Esophagus squamous epithelium (tissue), 5 donors: ENCODE results near the gene ZBTB21. TPM values are rescaled to one million over a fixed set of nuclear protein-coding genes. Genes with fewer than 3 reads are reported as not detected.

Source experiments
- DNase-seq: peaks from one replicate; lab custom pipeline; 2025; lab: John Stamatoyannopoulos, UW
- H3K27ac ChIP-seq, 4 donors: fragments of 200-600 bp; sonication (generic); one replicate each; pipeline ENCODE4 v1.5.1; 2016 to 2019; ENCODE audit warnings: mild to moderate bottlenecking in 1 of 4
- H3K27me3 ChIP-seq, 4 donors: fragments of 200-600 bp; sonication (generic); 1 replicate in 3 of 4; 2 replicates in 1 of 4; pipeline versions ENCODE4 v1.5.1 to v1.6.0; 2017 to 2021; ENCODE audit warnings: antibody characterized with exemption in 1 of 4
- H3K36me3 ChIP-seq, 3 donors: fragments of 200-600 bp; sonication (generic); one replicate each; pipeline ENCODE4 v1.5.1; 2016 to 2019
- H3K4me1 ChIP-seq, 3 donors: fragments of 200-600 bp; sonication (generic); one replicate each; pipeline ENCODE4 v1.5.1; 2017 to 2019
- H3K4me3 ChIP-seq, 4 donors: fragments of 200-600 bp; sonication (generic); 1 replicate in 3 of 4; 2 replicates in 1 of 4; pipeline ENCODE4 v1.5.1; 2016 to 2019; ENCODE audit warnings: mild to moderate bottlenecking in 2 of 4, moderate library complexity in 1 of 4
- H3K9me3 ChIP-seq, 3 donors: fragments of 200-600 bp; sonication (generic); one replicate each; pipeline ENCODE4 v1.5.1; 2016 to 2019
- POLR2A ChIP-seq, 4 donors: fragments of 450-650 bp; IDR thresholded peaks; one replicate each; pipeline ENCODE4 v1.6.1; 2017; ENCODE audit warnings: antibody characterized with exemption in 4 of 4, mild to moderate bottlenecking in 4 of 4, moderate library complexity in 3 of 4
- WGBS, 2 donors: methylation state at CpG; one replicate each; pipeline ENCODE4 v1.1.5; 2018; 5-methylcytosine and 5-hydroxymethylcytosine counted together
- intact Hi-C: fragments of 100-400 bp; cut with DNase I; formaldehyde crosslinking; loops from one replicate; pipeline ENCODE4 v1.15.0; 2022
- total RNA-seq, 4 donors: library from RNA; depleted of rRNA; stranded (reverse); fragments of >200 nt; gene quantifications; one replicate each; pipeline ENCODE4 v1.1.0, GENCODE V29; 2016
- TF ChIP-seq, protein P1 (sequence below), 6 experiments: fragments of 450-650 bp in 4 of 6; fragments of 200-600 bp in 2 of 6; sonication (generic) in 2 of 6; IDR thresholded peaks; one replicate each; pipeline ENCODE4 v1.5.1; 2016 to 2019; ENCODE audit warnings: antibody characterized with exemption in 6 of 6, mild to moderate bottlenecking in 4 of 6, moderate library complexity in 4 of 6
- donor health status: DM: yes; HTN: yes; CAD: no.

ZBTB21 gene
- total RNA-seq, 4 donors from 2014 or later, result 5.9 to 10.3 (median 7.8) TPM

DNA sequence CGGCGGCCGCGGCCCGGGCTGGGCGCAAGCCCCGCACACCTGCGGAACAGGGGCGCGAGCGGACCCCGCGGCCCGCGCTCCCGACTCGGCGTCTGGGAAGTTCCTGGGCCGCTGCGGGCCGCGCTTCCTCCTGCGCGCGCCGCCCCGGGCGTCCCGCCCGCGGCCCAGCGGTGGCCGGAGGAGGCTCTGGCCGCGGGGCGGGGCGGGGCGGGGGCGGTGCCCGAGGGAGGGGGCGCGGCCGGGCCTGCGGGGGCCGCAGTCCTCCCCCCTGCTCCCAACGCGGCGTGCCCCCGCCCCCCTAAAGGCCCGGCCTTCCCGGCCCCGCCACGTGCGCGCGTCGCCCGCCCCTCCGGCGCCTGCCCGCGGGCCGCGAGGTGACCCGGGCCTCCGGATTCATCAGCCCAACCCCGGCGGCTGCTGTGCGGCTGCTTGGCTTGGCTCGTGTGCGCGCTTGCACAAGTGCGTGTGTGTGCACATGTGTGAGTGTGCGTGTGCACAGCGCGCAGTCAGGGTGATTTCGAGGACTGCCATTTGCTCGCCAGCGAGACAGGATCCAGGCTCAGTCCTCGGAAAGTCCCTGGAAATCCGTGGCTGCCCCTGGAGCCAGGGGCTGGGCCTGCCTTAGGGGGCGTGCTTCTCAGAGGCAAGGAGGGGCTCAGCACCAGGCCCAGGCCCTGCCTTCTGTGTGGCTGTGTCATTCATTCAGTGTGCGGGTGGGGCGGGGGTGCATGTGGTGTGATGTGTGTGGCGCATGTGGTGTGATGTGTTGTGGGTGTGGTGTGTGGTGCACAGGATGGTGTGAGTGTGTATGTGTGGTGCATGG is 56.1 kb downstream of the ZBTB21 start, which contains the start of gene C2CD2:
C2CD2 (minus strand) TSS at position 188 of the 823 bp plus-strand sequence. CDS start 370 bp downstream, outside the sequence.
- no peaks in the 10 kb centered on the region for H3K9me3 ChIP-seq
- no peak for DNase-seq
- peak within 1 kb of the TSS; percentile 55 to 88 (median 77) for H3K4me3 ChIP-seq
- no peaks in the 10 kb centered on the region for H3K27me3 ChIP-seq
- H3K4me1 ChIP-seq, result peaks cover 40 to 84% (median 40%) of the 10 kb centered on the region in 3 donors
- peak in 2 of 4 donors; percentile 23 to 44 for TF ChIP-seq POLR2A (IDR thresholded peaks at IDR 0.05)
- TF ChIP-seq, protein P1, sequence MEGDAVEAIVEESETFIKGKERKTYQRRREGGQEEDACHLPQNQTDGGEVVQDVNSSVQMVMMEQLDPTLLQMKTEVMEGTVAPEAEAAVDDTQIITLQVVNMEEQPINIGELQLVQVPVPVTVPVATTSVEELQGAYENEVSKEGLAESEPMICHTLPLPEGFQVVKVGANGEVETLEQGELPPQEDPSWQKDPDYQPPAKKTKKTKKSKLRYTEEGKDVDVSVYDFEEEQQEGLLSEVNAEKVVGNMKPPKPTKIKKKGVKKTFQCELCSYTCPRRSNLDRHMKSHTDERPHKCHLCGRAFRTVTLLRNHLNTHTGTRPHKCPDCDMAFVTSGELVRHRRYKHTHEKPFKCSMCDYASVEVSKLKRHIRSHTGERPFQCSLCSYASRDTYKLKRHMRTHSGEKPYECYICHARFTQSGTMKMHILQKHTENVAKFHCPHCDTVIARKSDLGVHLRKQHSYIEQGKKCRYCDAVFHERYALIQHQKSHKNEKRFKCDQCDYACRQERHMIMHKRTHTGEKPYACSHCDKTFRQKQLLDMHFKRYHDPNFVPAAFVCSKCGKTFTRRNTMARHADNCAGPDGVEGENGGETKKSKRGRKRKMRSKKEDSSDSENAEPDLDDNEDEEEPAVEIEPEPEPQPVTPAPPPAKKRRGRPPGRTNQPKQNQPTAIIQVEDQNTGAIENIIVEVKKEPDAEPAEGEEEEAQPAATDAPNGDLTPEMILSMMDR (IDR thresholded peaks at IDR 0.05), result peak in 1 of 6 experiments; percentile 6
- intact Hi-C loops, result no loop called here
- H3K36me3 ChIP-seq, result no peaks in the 10 kb centered on the region
- WGBS, 2 donors, result 67 to 78% methylated on average over 1 of the region's 85 CpGs
- H3K27ac ChIP-seq, result peak within 1 kb of the TSS; percentile 79 to 91 (median 84)

DNA sequence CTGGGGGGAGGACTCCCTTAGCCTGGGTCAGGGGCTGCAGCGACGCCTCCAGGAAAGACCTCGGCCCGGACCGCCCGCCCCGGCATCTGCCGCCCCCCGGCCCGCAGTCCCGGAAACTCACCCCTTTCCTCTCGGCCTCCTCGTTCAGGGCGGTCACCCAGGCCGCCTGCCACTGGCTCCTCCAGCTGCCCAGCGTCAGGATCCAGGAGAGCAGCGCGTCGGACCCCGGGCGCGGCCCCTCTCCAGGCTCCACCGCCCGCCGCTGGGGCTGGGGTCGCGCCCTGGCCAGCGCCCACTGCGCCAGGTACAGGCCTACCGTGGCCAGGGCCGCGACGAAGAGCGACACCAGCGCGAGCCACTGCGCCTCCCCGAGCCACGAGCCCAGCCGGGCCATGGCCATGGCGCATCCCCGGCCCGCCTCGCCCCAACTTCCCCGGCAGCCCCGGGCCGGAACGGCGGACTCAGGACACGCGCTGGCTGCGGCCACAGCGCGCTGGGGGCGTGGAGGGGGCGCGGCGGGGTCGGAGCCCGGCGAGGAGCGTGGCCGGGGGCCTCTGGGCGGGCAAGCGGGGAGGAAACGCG is 56.8 kb downstream of the ZBTB21 start:
- TF ChIP-seq, protein P1 (IDR thresholded peaks at IDR 0.05), result no peak
- no peak for TF ChIP-seq POLR2A (IDR thresholded peaks at IDR 0.05)
- Histone ChIP-seq H3K27ac (peak overlapping the region; percentile 79 to 91 (median 84)), H3K9me3 (no peaks in the 10 kb centered on the region), H3K4me3 (peak overlapping the region; percentile 55 to 88 (median 77)), H3K27me3 (no peaks in the 10 kb centered on the region), H3K4me1 (peaks cover 35 to 84% (median 37%) of the 10 kb centered on the region in 3 donors), H3K36me3 (no peaks in the 10 kb centered on the region)
- DNase-seq, result no peak
- intact Hi-C loops, result no loop called here
- 38% methylated on average over 2 of the region's 67 CpGs; no CpG with 5 or more reads in 1 of the 2 donors for WGBS, 2 donors

DNA sequence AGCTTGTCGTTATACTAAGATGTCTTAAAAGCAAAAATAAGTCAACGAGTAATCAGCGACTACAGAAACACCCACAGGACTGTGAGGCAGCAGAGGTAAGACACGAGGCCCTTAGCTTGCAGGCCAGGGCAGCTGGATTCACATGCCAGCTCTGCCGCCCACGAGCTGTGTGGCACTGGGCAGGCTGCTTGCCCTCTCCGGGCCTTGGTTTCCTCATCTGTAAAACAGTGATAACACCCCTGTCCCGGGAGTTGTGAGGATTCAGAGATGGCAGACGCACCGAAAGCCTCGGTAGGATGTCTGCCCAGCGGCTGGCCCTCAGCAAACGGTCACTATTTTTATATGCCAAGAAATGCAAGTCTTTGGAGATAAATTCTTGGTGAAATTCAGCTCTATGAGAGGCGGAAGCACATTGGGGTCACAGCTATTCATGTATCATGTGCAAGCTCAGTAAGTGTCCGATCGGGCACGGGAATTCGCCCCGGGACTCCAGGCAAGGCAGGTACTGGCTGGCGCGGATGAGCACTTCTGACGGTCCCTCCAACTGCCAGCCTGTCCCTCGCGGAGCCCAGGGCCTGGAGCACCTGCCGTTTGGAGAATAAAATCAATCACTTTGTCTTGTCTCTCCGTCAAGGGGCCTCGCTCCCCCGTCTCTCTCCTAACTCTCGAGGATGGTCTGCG is 57.5 kb downstream of the ZBTB21 start:
- H3K4me3 ChIP-seq, result peak overlapping the region; percentile 55 to 88 (median 77)
- no peaks in the 10 kb centered on the region for H3K9me3 ChIP-seq
- intact Hi-C loops, result no loop called here
- H3K27me3 ChIP-seq, result no peaks in the 10 kb centered on the region
- no peaks in the 10 kb centered on the region for H3K36me3 ChIP-seq
- no peak for TF ChIP-seq POLR2A (IDR thresholded peaks at IDR 0.05)
- TF ChIP-seq, protein P1 (IDR thresholded peaks at IDR 0.05), result no peak
- H3K4me1 ChIP-seq, result peaks cover 35 to 84% (median 37%) of the 10 kb centered on the region in 3 donors
- peak overlapping the region; percentile 79 to 91 (median 84) for H3K27ac ChIP-seq
- DNase-seq, result no peak
- 38 to 40% methylated on average over 15 to 16 of the region's 30 CpGs for WGBS, 2 donors

DNA sequence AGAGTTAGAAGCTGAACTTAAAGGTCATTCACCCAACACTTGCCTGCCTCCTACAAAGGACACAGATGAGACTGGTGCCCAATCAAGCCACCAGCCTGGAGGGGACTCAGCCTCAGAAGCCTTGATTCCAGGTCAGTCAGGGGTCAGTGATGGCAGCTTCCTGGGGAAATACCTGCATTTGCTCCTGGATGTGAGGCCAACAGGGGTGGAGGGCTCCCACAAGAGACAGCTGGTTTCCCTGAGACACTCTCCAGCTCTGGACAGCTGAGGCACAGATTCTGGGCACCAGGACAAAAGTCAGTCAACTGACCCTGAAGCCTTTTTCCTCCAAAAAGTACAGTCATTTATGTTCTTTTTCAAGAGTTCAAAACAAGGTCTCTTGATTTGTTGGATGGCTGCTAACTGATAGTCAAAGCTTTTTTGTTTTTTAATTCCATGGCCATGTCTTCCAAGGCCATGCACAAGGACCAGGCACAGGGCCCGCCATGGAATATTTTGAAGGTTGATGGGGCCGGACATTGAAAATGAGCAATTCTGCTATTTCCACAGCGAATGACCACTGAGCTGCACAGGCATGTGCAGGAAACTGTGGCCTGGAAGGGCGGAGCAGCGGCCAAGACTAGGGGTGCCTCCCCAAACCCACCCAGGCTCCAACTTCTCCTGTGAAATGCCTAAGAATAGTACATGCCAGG is 58.1 kb downstream of the ZBTB21 start:
- intact Hi-C loops, result no loop called here

More for the DNA sequence above, 58.1 kb downstream of the ZBTB21 start:
- TF ChIP-seq POLR2A (IDR thresholded peaks at IDR 0.05), result no peak
- TF ChIP-seq, protein P1 (IDR thresholded peaks at IDR 0.05), result no peak
- Histone ChIP-seq H3K9me3 (no peaks in the 10 kb centered on the region), H3K4me3 (peak overlapping the region in 3 of 4 donors; percentile 68 to 88 (median 86)), H3K4me1 (peaks cover 32 to 84% (median 39%) of the 10 kb centered on the region in 3 donors), H3K27ac (peak overlapping the region in 1 of 4 donors; percentile 87), H3K27me3 (no peaks in the 10 kb centered on the region), H3K36me3 (no peaks in the 10 kb centered on the region)
- WGBS, 2 donors, result 83 to 86% methylated on average over 2 to 5 of the region's 5 CpGs
- DNase-seq, result no peak
